HepG2 (cell line): ENCODE measurements around the gene STARD10. TPM values are rescaled to one million over a fixed set of nuclear protein-coding genes. Genes with fewer than 3 reads are reported as not detected.

Source experiments
- ATAC-seq: fragments of 200-7000 bp; cut with Tn5 transposase; 3 replicates; pipeline ENCODE4 v1.9.1; 2020; ENCODE audit warnings: mild to moderate bottlenecking, moderate library complexity
- BruUV-seq: library from RNA; stranded (reverse); fragments of 400-500 nt; replicated peaks from 2 replicates; lab custom pipeline; 2021; lab: Mats Ljungman, UMichigan
- CTCF ChIA-PET: fragments of 300-600 bp; formaldehyde crosslinking; extraction: SDS; loops from one replicate; lab custom pipeline; 2021; ENCODE audit warnings: low total read pairs, inconsistent platforms, low intra/inter-chr PET ratio; lab: Yijun Ruan, JAX
- POLR2A ChIA-PET: fragments of 350-600 bp; sonication (Branson Sonifier 250); formaldehyde crosslinking; loops from one replicate; lab custom pipeline; 2020; ENCODE audit warnings: antibody characterized with exemption, inconsistent platforms; lab: Yijun Ruan, JAX
- DNase-seq: peaks from one replicate; pipeline ENCODE4 v3.0.0-alpha.2; 2015; ENCODE audit warnings: low spot score
- FAIRE-seq: peaks from 3 replicates; lab custom pipeline; 2011; peaks lifted over from hg19 to GRCh38; lab: Jason Lieb, UNC
- H2AFZ ChIP-seq: one replicate; pipeline ENCODE4 v1.6.1; 2011; ENCODE audit warnings: low read length, inconsistent platforms
- H3K27ac ChIP-seq: fragments of 300-600 bp; 3 replicates; pipeline ENCODE4 v1.8.0; 2011; ENCODE audit warnings: mixed run types, mild to moderate bottlenecking, mixed read lengths, low read length, inconsistent platforms; ENCODE audit not compliant: insufficient read depth; ENCODE audit errors: extremely low read length
- H3K27me3 ChIP-seq, 2 experiments: fragments of 200-600 bp in 1 of 2; 2 replicates in 1 of 2; 3 replicates in 1 of 2; pipeline versions ENCODE4 v1.6.0 to v1.8.0; 2011; ENCODE audit warnings: low read length in 2 of 2, mild to moderate bottlenecking in 2 of 2, moderate library complexity in 2 of 2, inconsistent platforms in 1 of 2; ENCODE audit not compliant: insufficient read depth in 2 of 2, control insufficient read depth in 1 of 2
- H3K36me3 ChIP-seq, 2 experiments: fragments of 200-600 bp in 1 of 2; replicated peaks in 1 of 2; 2 replicates in 1 of 2; 3 replicates in 1 of 2; pipeline versions ENCODE4 v1.5.1 to v1.8.0; 2011; ENCODE audit warnings: low read length in 2 of 2, inconsistent platforms in 1 of 2; ENCODE audit not compliant: insufficient read depth in 2 of 2, control insufficient read depth in 1 of 2
- H3K4me1 ChIP-seq: 2 replicates; pipeline ENCODE4 v1.5.1; 2012; ENCODE audit warnings: low read length, inconsistent platforms; ENCODE audit not compliant: insufficient read depth
- H3K4me2 ChIP-seq: 2 replicates; pipeline ENCODE4 v1.6.0; 2011; ENCODE audit warnings: low read depth, low read length, inconsistent platforms
- H3K4me3 ChIP-seq, 3 experiments: fragments of 200-600 bp in 1 of 3; sonication (generic), shearing (Covaris generic) in 1 of 3; replicated peaks in 1 of 3; 2 replicates each; pipeline ENCODE4 v1.5.1; 2011 to 2016; ENCODE audit warnings: low read length in 3 of 3, inconsistent platforms in 2 of 3, low read depth in 2 of 3, mild to moderate bottlenecking in 2 of 3, control low read depth in 1 of 3, mixed read lengths in 1 of 3; ENCODE audit not compliant: insufficient read depth in 1 of 3
- H3K79me2 ChIP-seq: one replicate; pipeline ENCODE4 v1.6.1; 2011; ENCODE audit warnings: low read length, inconsistent platforms; ENCODE audit not compliant: insufficient read depth
- H3K9ac ChIP-seq: 2 replicates; pipeline ENCODE4 v1.6.0; 2011; ENCODE audit warnings: mild to moderate bottlenecking, low read depth, low read length, inconsistent platforms; ENCODE audit not compliant: insufficient read depth
- H3K9me3 ChIP-seq: 2 replicates; pipeline ENCODE4 v1.5.1; 2012; ENCODE audit warnings: mild to moderate bottlenecking, low read length
- H4K20me1 ChIP-seq: 2 replicates; pipeline ENCODE4 v1.6.0; 2011; ENCODE audit warnings: inconsistent platforms, mild to moderate bottlenecking, low read length, moderate library complexity; ENCODE audit not compliant: insufficient read depth
- AGO1 ChIP-seq: fragments of 200-400 bp; formaldehyde crosslinking; IDR thresholded peaks from 2 replicates; pipeline ENCODE4 v1.6.1; 2017; ENCODE audit warnings: mild to moderate bottlenecking, low read depth, low read length, moderate library complexity; ENCODE audit not compliant: poor library complexity, severe bottlenecking
- ARNT ChIP-seq: fragments of 450-650 bp; IDR thresholded peaks from 2 replicates; pipeline ENCODE4 v1.6.1; 2017
- BORCS8-MEF2B ChIP-seq: sonication (generic); formaldehyde crosslinking; IDR thresholded peaks from 2 replicates; pipeline ENCODE4 v1.8.0; 2022; ENCODE audit warnings: mild to moderate bottlenecking, missing genetic modification reagents
- CBX1 ChIP-seq: IDR thresholded peaks from one replicate; pipeline ENCODE4 v1.6.1; 2016; ENCODE audit warnings: antibody characterized with exemption, low read depth
- HIVEP1 ChIP-seq: sonication (generic); formaldehyde crosslinking; IDR thresholded peaks from 2 replicates; pipeline ENCODE4 v1.4.0; 2020; ENCODE audit warnings: mild to moderate bottlenecking, missing genetic modification reagents
- KLF13 ChIP-seq: sonication (generic); formaldehyde crosslinking; IDR thresholded peaks from 2 replicates; pipeline ENCODE4 v1.4.0; 2020; ENCODE audit warnings: mild to moderate bottlenecking, missing genetic modification reagents
- MLXIP ChIP-seq: sonication (generic); formaldehyde crosslinking; IDR thresholded peaks from 2 replicates; pipeline ENCODE4 v1.9.0; 2021; ENCODE audit warnings: missing genetic modification reagents, borderline replicate concordance
- POGZ ChIP-seq: sonication (generic); formaldehyde crosslinking; IDR thresholded peaks from 2 replicates; pipeline ENCODE4 v1.4.0; 2020; ENCODE audit warnings: mild to moderate bottlenecking, missing genetic modification reagents
- SPEN ChIP-seq: sonication (generic); formaldehyde crosslinking; IDR thresholded peaks from 2 replicates; pipeline ENCODE4 v1.5.1; 2020; ENCODE audit warnings: low read depth, mild to moderate bottlenecking, missing genetic modification reagents
- SRSF1 ChIP-seq: fragments of 200-400 bp; formaldehyde crosslinking; optimal IDR thresholded peaks from 2 replicates; pipeline ENCODE3; 2017; ENCODE audit warnings: mild to moderate bottlenecking, low read depth, low read length, moderate library complexity
- XBP1 ChIP-seq: sonication (generic); formaldehyde crosslinking; IDR thresholded peaks from 2 replicates; pipeline ENCODE4 v1.5.0; 2020; ENCODE audit warnings: missing genetic modification reagents
- ZNF124 ChIP-seq: sonication (generic); formaldehyde crosslinking; IDR thresholded peaks from 2 replicates; pipeline ENCODE4 v1.4.0; 2020; ENCODE audit warnings: missing genetic modification reagents
- ZNF446 ChIP-seq: sonication (generic); formaldehyde crosslinking; IDR thresholded peaks from 2 replicates; pipeline ENCODE4 v1.5.0; 2020; ENCODE audit warnings: mild to moderate bottlenecking, missing genetic modification reagents
- ZNF501 ChIP-seq: sonication (generic); formaldehyde crosslinking; IDR thresholded peaks from 2 replicates; pipeline ENCODE4 v1.5.1; 2020; ENCODE audit warnings: mild to moderate bottlenecking, moderate library complexity, missing genetic modification reagents
- WGBS: methylation state at CpG from one replicate; pipeline ENCODE4 v1.1.6; 2017; ENCODE audit warnings: low lambda C conversion rate; 5-methylcytosine and 5-hydroxymethylcytosine counted together
- in situ Hi-C: cut with HindIII; loops from 2 replicates; pipeline ENCODE4 v1.10.0; 2017; ENCODE audit warnings: low pct_unique_long_range_greater_than_20kb; ENCODE audit not compliant: extremely low pct_ligation_motif_present
- intact Hi-C: fragments of 100-400 bp; cut with micrococcal nuclease; formaldehyde crosslinking; loops from one replicate; pipeline ENCODE4 v1.10.0; 2022; ENCODE audit not compliant: unreplicated experiment
- polyA plus RNA-seq, 8 experiments: library from polyadenylated mRNA; depleted of rRNA in 3 of 8; stranded (reverse) in 7 of 8; unstranded in 1 of 8; fragments of >200 nt; fragmentation: Illumina TruSeq in 4 of 8; extraction: Trizol in 4 of 8; gene quantifications; 2 replicates each; pipeline versions ENCODE4 v1.2.1 to v1.2.3, GENCODE V29; 2011 to 2016; ENCODE audit warnings: low read depth in 4 of 8, missing spikeins in 1 of 8, mixed read lengths in 1 of 8; ENCODE audit not compliant: insufficient read depth in 1 of 8
- total RNA-seq, 5 experiments: library from RNA; depleted of rRNA; stranded (reverse); fragments of >200 nt; fragmentation: Illumina TruSeq; extraction: Trizol; gene quantifications; 2 replicates each; pipeline ENCODE4 v1.2.3, GENCODE V29; 2016; ENCODE audit warnings: low read depth in 1 of 5
- TF ChIP-seq, protein P1 (sequence below): sonication (generic); formaldehyde crosslinking; IDR thresholded peaks from 2 replicates; pipeline ENCODE4 v1.4.0; 2020; ENCODE audit warnings: missing genetic modification reagents
- TF ChIP-seq, protein P2 (sequence below): IDR thresholded peaks from 2 replicates; pipeline ENCODE4 v1.6.1; 2016

Gene STARD10
- total and polyA plus RNA-seq, 2 of the 13 experiments (the other 11 are each of a cell fraction or from before 2014, with no cell fraction given), result 260 to 341 TPM

GRCh38 chr11:72762641-72763304, 31.1 kb downstream of the STARD10 start:
- in situ Hi-C loops, result no loop called here
- Histone ChIP-seq H3K27me3 (no peaks in the 10 kb centered on the region), H3K4me1 (peaks cover 41% of the 10 kb centered on the region), H3K9ac (no peak overlapping the region), H3K27ac (no peak overlapping the region), H4K20me1 (peaks cover 3% of the 10 kb centered on the region; the same call in 1 of the 2 replicates), H3K79me2 (peaks cover 55% of the 10 kb centered on the region), H3K36me3 (peaks cover 30 to 40% of the 10 kb centered on the region in 2 experiments), H3K4me3 (no peak overlapping the region), H3K4me2 (no peak overlapping the region), H3K9me3 (no peaks in the 10 kb centered on the region), H2AFZ (no peak overlapping the region)
- ATAC-seq (no peak), DNase-seq (no peak), FAIRE-seq (no peak)
- TF ChIP-seq XBP1 (no peak), MLXIP (no peak), ARNT (no peak), AGO1 (no peak), POGZ (CRISPR knock-in tag) (no peak), ZNF501 (CRISPR knock-in tag) (no peak), ZNF446 (no peak), BORCS8-MEF2B (CRISPR knock-in tag) (no peak), SPEN (CRISPR knock-in tag) (no peak), KLF13 (no peak), CBX1 (no peak), SRSF1 (no peak), ZNF124 (no peak), HIVEP1 (CRISPR knock-in tag) (no peak)
- TF ChIP-seq, protein P1, sequence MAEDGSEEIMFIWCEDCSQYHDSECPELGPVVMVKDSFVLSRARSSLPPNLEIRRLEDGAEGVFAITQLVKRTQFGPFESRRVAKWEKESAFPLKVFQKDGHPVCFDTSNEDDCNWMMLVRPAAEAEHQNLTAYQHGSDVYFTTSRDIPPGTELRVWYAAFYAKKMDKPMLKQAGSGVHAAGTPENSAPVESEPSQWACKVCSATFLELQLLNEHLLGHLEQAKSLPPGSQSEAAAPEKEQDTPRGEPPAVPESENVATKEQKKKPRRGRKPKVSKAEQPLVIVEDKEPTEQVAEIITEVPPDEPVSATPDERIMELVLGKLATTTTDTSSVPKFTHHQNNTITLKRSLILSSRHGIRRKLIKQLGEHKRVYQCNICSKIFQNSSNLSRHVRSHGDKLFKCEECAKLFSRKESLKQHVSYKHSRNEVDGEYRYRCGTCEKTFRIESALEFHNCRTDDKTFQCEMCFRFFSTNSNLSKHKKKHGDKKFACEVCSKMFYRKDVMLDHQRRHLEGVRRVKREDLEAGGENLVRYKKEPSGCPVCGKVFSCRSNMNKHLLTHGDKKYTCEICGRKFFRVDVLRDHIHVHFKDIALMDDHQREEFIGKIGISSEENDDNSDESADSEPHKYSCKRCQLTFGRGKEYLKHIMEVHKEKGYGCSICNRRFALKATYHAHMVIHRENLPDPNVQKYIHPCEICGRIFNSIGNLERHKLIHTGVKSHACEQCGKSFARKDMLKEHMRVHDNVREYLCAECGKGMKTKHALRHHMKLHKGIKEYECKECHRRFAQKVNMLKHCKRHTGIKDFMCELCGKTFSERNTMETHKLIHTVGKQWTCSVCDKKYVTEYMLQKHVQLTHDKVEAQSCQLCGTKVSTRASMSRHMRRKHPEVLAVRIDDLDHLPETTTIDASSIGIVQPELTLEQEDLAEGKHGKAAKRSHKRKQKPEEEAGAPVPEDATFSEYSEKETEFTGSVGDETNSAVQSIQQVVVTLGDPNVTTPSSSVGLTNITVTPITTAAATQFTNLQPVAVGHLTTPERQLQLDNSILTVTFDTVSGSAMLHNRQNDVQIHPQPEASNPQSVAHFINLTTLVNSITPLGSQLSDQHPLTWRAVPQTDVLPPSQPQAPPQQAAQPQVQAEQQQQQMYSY (CRISPR knock-in tag), result no peak
- TF ChIP-seq, protein P2, sequence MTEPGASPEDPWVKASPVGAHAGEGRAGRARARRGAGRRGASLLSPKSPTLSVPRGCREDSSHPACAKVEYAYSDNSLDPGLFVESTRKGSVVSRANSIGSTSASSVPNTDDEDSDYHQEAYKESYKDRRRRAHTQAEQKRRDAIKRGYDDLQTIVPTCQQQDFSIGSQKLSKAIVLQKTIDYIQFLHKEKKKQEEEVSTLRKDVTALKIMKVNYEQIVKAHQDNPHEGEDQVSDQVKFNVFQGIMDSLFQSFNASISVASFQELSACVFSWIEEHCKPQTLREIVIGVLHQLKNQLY (CRISPR knock-in tag), result no peak
- ChIA-PET POLR2A (no interaction called here), CTCF (no interaction called here)
- intact Hi-C loops, result no loop called here
- WGBS, result 97% methylated on average over 5 of the region's 5 CpGs
- BruUV-seq, result no TSS peak
